HCT116 (cell line): ENCODE measurements around the gene RRAGD.

ENCODE experiments used
- CEBPB ChIP-seq: IDR thresholded peaks from 2 replicates; pipeline ENCODE4 v1.6.1; 2012; ENCODE audit warnings: low read depth
- EGR1 ChIP-seq: IDR thresholded peaks from 2 replicates; pipeline ENCODE4 v1.6.1; 2012; ENCODE audit warnings: low read depth
- EZH2 ChIP-seq: fragments of 200-600 bp; sonication (generic); IDR thresholded peaks from 2 replicates; pipeline ENCODE4 v1.6.1; 2017; ENCODE audit warnings: antibody characterized with exemption, mixed run types
- JUND ChIP-seq: IDR thresholded peaks from 2 replicates; pipeline ENCODE4 v1.6.1; 2012
- POLR2A ChIP-seq: IDR thresholded peaks from 2 replicates; pipeline ENCODE4 v1.7.0; 2011; ENCODE audit warnings: borderline replicate concordance; ENCODE audit not compliant: insufficient read depth, insufficient read length; ENCODE audit errors: extremely low read depth
- POLR2AphosphoS5 ChIP-seq: IDR thresholded peaks from 2 replicates; pipeline ENCODE4 v1.6.1; 2011; ENCODE audit warnings: mild to moderate bottlenecking, low read depth, low read length, moderate library complexity
- RAD21 ChIP-seq: IDR thresholded peaks from 2 replicates; pipeline ENCODE4 v1.6.1; 2012; ENCODE audit warnings: low read depth, mild to moderate bottlenecking
- SIN3A ChIP-seq: IDR thresholded peaks from 2 replicates; pipeline ENCODE4 v1.6.1; 2012; ENCODE audit warnings: low read depth
- YY1 ChIP-seq: IDR thresholded peaks from 2 replicates; pipeline ENCODE4 v1.6.1; 2011; ENCODE audit warnings: low read length, low read depth, moderate library complexity, mild to moderate bottlenecking; ENCODE audit not compliant: insufficient replicate concordance; ENCODE audit errors: extremely low read depth
- ZNF274 ChIP-seq: fragments of 200-500 bp; sonication (Bioruptor generic); IDR thresholded peaks from 2 replicates; pipeline ENCODE4 v1.6.1; 2014; ENCODE audit warnings: mild to moderate bottlenecking, low read depth, low read length, inconsistent platforms
- TF ChIP-seq, protein P1 (sequence below), 3 experiments: fragments of 200-600 bp in 1 of 3; sonication (generic) in 1 of 3; IDR thresholded peaks in 2 of 3; conservative IDR thresholded peaks in 1 of 3; 2 replicates each; pipeline ENCODE4 v1.5.1; 2012 to 2017; ENCODE audit warnings: low read depth in 2 of 3, low read length in 2 of 3, antibody characterized with exemption in 1 of 3, borderline replicate concordance in 1 of 3, control low read depth in 1 of 3, mild to moderate bottlenecking in 1 of 3, mixed read lengths in 1 of 3, mixed run types in 1 of 3, moderate library complexity in 1 of 3; ENCODE audit not compliant: insufficient read depth in 1 of 3
- TF ChIP-seq, protein P2 (sequence below): IDR thresholded peaks from 2 replicates; pipeline ENCODE4 v1.6.1; 2012

DNA sequence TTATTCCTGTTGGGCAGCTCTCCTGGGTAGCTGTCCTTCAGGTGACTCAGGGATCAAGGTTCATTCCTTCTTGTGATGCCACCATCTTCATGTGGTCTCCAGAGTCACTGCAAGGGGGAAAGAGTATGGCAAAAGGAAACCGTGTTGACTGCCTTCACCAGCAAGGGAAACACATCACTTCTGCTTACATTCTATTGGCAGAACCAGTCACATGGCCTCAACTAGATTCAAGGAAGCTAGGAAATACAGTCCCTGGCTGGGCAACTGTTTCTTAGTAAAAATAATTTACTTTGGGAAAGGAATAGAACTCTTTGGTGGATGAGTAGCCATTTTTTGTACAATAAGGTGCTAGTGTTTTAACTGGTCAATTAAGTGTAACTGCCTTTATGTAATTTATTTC, 26.2 kb upstream of the RRAGD start:
- TF ChIP-seq, protein P1, sequence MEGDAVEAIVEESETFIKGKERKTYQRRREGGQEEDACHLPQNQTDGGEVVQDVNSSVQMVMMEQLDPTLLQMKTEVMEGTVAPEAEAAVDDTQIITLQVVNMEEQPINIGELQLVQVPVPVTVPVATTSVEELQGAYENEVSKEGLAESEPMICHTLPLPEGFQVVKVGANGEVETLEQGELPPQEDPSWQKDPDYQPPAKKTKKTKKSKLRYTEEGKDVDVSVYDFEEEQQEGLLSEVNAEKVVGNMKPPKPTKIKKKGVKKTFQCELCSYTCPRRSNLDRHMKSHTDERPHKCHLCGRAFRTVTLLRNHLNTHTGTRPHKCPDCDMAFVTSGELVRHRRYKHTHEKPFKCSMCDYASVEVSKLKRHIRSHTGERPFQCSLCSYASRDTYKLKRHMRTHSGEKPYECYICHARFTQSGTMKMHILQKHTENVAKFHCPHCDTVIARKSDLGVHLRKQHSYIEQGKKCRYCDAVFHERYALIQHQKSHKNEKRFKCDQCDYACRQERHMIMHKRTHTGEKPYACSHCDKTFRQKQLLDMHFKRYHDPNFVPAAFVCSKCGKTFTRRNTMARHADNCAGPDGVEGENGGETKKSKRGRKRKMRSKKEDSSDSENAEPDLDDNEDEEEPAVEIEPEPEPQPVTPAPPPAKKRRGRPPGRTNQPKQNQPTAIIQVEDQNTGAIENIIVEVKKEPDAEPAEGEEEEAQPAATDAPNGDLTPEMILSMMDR (IDR thresholded peaks at IDR 0.05 in 2 of 3, conservative IDR thresholded peaks at IDR 0.05 in 1 of 3; ENCODE audit: borderline replicate concordance in 1 of 3, insufficient read depth in 1 of 3, low read depth in 2 of 3, low read length in 2 of 3) = no peak
- TF ChIP-seq RAD21 (no peak), CEBPB (no peak), POLR2AphosphoS5 (no peak), POLR2A (no peak), EZH2 (no peak), EGR1 (no peak), YY1 (no peak), ZNF274 (no peak), JUND (no peak), SIN3A (no peak)
- TF ChIP-seq, protein P2, sequence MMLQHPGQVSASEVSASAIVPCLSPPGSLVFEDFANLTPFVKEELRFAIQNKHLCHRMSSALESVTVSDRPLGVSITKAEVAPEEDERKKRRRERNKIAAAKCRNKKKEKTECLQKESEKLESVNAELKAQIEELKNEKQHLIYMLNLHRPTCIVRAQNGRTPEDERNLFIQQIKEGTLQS = no peak
